ENCODE measurements around the gene RSAD2. TPM values are rescaled to one million over a fixed set of nuclear protein-coding genes. Genes with fewer than 3 reads are reported as not detected.
"Not testable (repeated sequence)": the region's sequence is repeated elsewhere in the genome, so short reads cannot be mapped to it uniquely, and the experiment has no call there.

RSAD2 gene
- total RNA-seq, 1 donor = 6.8 TPM

DNA sequence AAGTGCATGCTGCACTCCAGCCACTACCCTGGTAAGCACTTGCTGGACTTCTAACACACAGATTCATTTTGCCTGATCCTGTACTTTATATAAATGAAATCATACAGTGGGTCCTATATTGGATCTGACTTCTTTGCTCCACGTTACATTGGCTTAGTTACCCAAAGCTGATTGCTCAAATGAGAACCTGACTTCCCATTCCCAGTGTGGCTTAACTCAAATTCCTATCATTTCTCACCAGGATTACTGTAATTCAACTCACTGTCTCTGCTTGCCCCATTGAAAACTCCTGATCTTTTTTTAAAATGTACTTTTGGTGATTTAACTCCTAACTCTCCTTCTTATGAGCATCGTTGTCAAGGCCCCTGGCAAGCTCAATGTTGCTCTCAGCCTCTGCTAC is 1.4 kb downstream of the RSAD2 start:
- no peaks in the 10 kb centered on the region for H3K9me3 ChIP-seq (ENCODE audit: low read depth, low read length)
- H3K4me3 ChIP-seq (ENCODE audit: low read length) = peak overlapping the region; percentile 46
- no peaks in the 10 kb centered on the region for H3K27me3 ChIP-seq (ENCODE audit: insufficient read depth, low read length)
- peaks cover 49% of the 10 kb centered on the region for H3K4me1 ChIP-seq (ENCODE audit: insufficient read depth, low read length)

DNA sequence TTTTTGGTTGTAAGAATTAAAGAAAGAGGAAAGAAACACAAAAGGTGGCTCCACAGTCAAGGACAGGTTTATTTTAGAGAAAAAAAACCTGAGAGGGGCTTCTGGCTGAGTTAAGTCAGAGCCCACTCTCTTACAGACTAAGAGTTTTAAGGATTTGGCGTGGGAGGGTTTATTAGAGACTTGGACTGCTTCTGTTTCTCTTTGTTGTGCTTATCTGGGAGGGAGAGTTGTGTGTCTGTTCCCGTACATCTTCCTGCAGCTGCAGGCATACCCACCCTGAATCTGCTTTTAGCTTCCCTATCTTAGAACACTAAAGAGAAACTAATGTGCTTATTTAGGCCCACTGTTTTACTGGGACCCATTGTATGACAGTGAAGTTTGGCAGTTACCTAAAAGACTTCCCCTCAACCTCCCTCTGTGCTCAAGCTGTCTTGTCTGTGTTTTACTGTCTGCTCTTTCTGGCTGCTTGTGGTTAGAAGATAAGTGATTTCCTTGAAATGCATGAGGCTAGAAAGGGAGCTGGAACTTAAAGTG is 2.7 kb downstream of the RSAD2 start:
- peaks cover 49% of the 10 kb centered on the region for H3K4me1 ChIP-seq (ENCODE audit: insufficient read depth, low read length)
- H3K9me3 ChIP-seq (ENCODE audit: low read depth, low read length) = no peaks in the 10 kb centered on the region
- no peaks in the 10 kb centered on the region for H3K27me3 ChIP-seq (ENCODE audit: insufficient read depth, low read length)
- H3K4me3 ChIP-seq (ENCODE audit: low read length) = peak overlapping the region; percentile 14

DNA sequence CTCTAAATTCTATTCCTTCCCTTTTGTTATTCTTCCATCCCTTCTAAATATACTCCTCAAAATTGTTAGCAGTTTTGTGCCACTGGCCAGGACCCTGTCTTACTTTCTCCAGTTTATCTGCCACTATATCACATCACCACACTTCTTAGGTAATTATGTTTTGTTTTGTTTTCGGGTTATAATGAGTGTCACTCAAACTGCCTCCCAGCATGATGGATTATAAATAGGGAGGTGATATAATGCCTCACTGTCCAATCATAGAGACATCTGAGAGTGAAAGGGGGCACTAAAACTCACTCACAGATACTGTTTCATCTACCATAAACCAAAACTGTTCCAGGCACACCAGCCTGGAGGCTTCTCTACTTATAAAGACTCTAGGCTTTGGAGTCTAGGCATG is 3.5 kb downstream of the RSAD2 start:
- Histone ChIP-seq H3K27me3 (ENCODE audit: insufficient read depth, low read length) (no peaks in the 10 kb centered on the region), H3K4me1 (ENCODE audit: insufficient read depth, low read length) (peaks cover 46% of the 10 kb centered on the region), H3K4me3 (ENCODE audit: low read length) (no peak overlapping the region), H3K9me3 (ENCODE audit: low read depth, low read length) (no peaks in the 10 kb centered on the region)

DNA sequence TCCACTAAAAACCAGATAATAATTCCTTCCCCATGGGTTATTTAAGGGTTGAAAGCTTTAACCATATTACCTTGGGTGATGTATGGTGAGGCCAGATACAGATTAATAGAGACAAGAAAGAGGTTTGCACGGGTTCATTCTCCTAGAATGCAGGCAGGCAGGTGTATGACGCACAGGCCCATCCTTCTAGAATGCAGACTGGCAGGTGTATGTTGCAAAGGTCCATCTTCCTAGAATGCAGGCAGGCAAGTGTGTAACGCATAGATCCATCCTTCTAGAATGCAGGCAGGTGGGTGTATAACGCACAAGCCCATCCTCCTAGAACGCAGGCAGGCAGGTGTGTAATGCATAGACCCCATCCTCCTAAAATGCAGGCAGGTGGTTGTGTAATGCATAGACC is 3.9 kb downstream of the RSAD2 start:
- no peaks in the 10 kb centered on the region for H3K9me3 ChIP-seq (ENCODE audit: low read depth, low read length)
- H3K4me3 ChIP-seq (ENCODE audit: low read length) = no peak overlapping the region
- peaks cover 42% of the 10 kb centered on the region for H3K4me1 ChIP-seq (ENCODE audit: insufficient read depth, low read length)
- no peaks in the 10 kb centered on the region for H3K27me3 ChIP-seq (ENCODE audit: insufficient read depth, low read length)

DNA sequence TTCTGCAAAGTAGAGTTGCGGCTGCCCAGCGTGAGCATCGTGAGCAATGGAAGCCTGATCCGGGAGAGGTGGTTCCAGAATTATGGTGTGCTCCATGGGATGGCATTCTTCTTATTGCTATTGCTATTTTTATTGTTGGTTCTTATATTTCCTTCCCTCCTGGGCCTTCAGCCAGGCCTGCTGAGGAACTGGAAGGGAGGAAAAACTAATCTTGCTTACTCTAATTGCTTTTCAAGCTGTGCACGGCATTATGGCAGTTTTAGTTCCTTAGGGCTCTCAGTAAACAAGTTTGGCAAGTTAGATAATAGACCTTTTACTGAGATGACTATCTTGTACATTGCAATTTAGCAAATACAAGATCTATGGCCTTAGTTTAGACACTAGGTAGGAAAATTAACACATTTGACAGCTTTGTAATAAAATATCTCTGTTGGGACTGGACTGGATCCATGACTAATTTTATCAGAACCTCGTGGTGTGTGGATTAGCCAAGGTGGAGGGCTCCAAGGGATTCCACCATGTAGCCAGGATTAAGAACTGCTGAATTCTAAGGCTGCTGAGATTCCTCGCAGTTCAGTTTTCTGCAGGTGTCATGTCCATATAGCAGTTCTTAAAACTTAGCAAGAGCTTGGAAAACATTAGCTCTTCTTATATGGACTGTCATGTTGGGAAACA is 6.0 kb downstream of the RSAD2 start:
- Histone ChIP-seq H3K4me3 (ENCODE audit: low read length) (no peak overlapping the region), H3K9me3 (ENCODE audit: low read depth, low read length) (no peaks in the 10 kb centered on the region), H3K27me3 (ENCODE audit: insufficient read depth, low read length) (no peaks in the 10 kb centered on the region), H3K4me1 (ENCODE audit: insufficient read depth, low read length) (peaks cover 23% of the 10 kb centered on the region)

DNA sequence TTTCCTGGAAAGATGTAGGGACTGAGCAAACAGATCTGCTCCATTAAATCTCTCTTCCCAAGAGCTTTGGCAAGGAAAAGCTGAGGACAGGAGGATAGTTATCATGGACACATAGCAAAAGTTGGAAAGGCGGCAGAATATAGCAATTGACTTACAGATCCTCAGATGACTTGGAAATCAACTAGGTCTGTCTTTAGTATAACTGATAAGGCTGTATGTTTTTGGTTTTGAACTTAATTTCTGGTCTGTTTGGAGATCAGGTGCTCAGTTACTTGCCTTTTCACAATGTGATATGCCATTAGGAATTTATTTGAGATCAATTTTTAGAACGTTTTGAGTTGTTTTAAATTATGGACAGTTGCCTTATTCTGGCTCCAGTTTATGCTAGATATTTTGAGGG is 8.0 kb downstream of the RSAD2 start:
- no peaks in the 10 kb centered on the region for H3K9me3 ChIP-seq (ENCODE audit: low read depth, low read length)
- H3K4me1 ChIP-seq (ENCODE audit: insufficient read depth, low read length) = peaks cover 7% of the 10 kb centered on the region
- H3K27me3 ChIP-seq (ENCODE audit: insufficient read depth, low read length) = no peaks in the 10 kb centered on the region
- no peak overlapping the region for H3K4me3 ChIP-seq (ENCODE audit: low read length)

DNA sequence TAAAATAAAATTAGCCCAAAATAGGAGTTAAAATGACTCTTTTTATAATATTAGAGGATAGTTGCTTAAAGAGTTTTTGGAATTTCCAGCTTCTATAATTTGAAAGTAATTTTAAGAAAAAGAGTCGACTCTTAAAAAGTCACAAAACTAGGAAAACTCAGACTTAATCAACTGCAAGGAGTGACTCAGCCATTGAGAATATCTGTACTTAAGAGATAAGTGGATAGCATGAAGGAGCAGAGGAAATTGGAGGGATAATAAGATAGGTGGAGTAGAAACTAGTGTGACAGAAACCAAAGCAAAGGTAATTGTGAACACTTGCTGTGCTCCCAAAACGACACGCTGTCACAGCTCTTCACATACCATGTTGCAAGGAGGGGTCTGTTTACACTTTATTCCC is 8.4 kb downstream of the RSAD2 start:
- Histone ChIP-seq H3K4me1 (ENCODE audit: insufficient read depth, low read length) (peaks cover 7% of the 10 kb centered on the region), H3K9me3 (ENCODE audit: low read depth, low read length) (no peaks in the 10 kb centered on the region), H3K4me3 (ENCODE audit: low read length) (no peak overlapping the region), H3K27me3 (ENCODE audit: insufficient read depth, low read length) (no peaks in the 10 kb centered on the region)

DNA sequence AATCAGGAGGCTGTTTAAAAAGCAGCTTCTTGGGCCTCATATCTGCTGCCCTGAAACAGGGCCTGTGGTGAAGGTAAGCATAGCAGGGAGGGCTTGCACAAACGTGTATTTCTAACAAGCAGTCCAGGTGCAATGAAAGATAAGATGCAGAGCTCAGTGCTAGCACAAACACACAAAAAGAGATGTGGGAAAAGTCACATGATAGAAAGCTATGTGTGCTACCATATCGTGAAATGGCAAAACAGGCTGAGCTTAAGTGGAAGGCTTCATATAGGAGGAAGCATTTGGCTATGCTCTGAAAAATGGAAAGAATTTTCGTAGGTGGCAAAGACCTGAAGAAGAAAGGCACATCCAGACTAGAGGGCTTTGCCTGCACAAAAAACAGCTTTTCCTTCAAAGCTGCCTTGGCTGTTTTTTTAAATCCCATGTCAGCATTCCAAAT is 10.2 kb downstream of the RSAD2 start:
- H3K4me3 ChIP-seq (ENCODE audit: low read length) = no peak overlapping the region
- H3K27me3 ChIP-seq (ENCODE audit: insufficient read depth, low read length) = no peaks in the 10 kb centered on the region
- no peaks in the 10 kb centered on the region for H3K9me3 ChIP-seq (ENCODE audit: low read depth, low read length)
- H3K4me1 ChIP-seq (ENCODE audit: insufficient read depth, low read length) = no peaks in the 10 kb centered on the region

DNA sequence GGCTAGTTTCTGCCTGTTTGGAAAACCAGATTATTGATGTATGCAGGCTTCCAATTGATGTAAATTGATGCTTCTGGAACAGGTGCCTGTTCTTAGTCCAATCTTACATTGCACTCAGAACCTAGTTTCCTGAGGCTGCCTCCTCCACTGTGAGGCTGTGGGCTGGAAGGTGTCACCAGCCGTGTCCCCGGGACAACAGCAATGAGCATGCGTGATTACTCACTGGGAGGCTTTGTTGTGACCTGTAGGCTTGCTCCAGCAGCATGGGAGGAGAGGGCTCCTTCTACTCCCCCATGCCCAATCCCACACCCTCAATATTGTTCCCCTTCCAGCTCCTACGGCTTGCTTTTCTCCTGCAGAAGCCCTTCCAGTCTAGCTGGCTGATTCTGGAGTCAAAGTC is 11.1 kb downstream of the RSAD2 start:
- no peaks in the 10 kb centered on the region for H3K27me3 ChIP-seq (ENCODE audit: insufficient read depth, low read length)
- no peak overlapping the region for H3K4me3 ChIP-seq (ENCODE audit: low read length)
- H3K4me1 ChIP-seq (ENCODE audit: insufficient read depth, low read length) = no peaks in the 10 kb centered on the region
- H3K9me3 ChIP-seq (ENCODE audit: low read depth, low read length) = no peaks in the 10 kb centered on the region

DNA sequence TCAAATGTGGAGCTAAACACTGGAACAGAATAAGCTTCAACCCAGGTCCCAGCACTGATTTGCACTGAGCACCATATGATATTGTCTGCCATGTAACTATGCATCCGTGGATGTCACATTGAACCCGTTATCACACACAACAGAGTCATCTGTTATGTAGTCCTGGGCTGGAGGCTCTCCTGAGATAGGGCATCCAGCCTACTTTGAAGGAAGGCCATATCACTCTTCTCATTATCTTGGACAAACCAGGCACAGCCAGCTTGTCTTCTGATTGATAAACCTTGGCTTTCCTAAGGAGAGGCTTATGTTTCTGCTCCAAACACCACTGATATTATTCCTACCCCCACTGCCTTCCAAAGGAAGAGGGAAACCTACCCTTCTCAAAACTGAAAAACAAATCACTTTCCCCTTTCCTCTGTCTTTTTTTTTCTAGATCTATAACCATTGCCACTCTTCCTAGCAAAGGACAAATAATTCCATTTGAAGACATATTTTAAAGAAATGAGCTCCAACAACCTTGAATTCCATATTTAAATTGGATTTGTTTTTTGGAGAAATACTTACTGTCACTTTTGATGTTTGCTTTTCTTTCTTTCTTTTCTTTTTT is 16.4 kb downstream of the RSAD2 start:
- no peaks in the 10 kb centered on the region for H3K4me1 ChIP-seq (ENCODE audit: insufficient read depth, low read length)
- no peak overlapping the region for H3K4me3 ChIP-seq (ENCODE audit: low read length)
- no peaks in the 10 kb centered on the region for H3K27me3 ChIP-seq (ENCODE audit: insufficient read depth, low read length)
- no peaks in the 10 kb centered on the region for H3K9me3 ChIP-seq (ENCODE audit: low read depth, low read length)

DNA sequence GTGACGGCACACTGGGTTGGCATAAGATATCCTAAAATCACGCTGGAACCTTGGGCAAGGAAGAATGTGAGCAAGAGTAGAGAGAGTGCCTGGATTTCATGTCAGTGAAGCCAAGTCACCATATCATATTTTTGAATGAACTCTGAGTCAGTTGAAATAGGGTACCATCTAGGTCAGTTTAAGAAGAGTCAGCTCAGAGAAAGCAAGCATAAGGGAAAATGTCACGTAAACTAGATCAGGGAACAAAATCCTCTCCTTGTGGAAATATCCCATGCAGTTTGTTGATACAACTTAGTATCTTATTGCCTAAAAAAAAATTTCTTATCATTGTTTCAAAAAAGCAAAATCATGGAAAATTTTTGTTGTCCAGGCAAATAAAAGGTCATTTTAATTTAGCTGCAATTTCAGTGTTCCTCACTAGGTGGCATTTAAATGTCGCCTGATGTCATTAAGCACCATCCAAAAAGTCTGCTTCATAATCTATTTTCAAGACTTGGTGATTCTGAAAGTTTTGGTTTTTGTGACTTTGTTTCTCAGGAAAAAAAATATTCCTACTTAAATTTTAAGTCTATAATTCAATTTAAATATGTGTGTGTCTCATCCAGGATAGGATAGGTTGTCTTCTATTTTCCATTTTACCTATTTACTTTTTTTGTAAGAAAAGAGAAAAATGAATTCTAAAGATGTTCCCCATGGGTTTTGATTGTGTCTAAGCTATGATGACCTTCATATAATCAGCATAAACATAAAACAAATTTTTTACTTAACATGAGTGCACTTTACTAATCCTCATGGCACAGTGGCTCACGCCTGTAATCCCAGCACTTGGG is 19.6 kb downstream of the RSAD2 start:
- Histone ChIP-seq H3K27me3 (ENCODE audit: insufficient read depth, low read length) (no peaks in the 10 kb centered on the region), H3K4me1 (ENCODE audit: insufficient read depth, low read length) (no peaks in the 10 kb centered on the region), H3K4me3 (ENCODE audit: low read length) (no peak overlapping the region), H3K9me3 (ENCODE audit: low read depth, low read length) (no peaks in the 10 kb centered on the region)

DNA sequence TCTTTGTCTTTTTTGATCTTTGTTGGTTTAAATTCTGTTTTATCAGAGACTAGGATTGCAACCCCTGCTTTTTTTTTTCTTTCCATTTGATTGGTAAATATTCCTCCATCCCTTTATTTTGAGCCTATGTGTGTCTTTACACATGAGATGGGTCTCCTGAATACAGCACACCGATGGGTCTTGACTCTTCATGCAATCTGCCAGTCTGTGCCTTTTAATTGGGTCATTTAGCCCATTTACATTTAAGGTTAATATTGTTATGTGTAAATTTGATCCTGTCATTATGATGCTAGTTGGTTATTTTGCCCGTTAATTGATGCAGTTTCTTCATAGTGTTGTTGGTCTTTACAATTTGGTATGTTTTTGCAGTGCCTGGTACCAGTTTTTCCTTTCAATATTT is 25.0 kb downstream of the RSAD2 start:
- H3K4me1 ChIP-seq (ENCODE audit: insufficient read depth, low read length); H3K9me3 ChIP-seq (ENCODE audit: low read depth, low read length); H3K27me3 ChIP-seq (ENCODE audit: insufficient read depth, low read length); H3K4me3 ChIP-seq (ENCODE audit: low read length): not testable (repeated sequence)

DNA sequence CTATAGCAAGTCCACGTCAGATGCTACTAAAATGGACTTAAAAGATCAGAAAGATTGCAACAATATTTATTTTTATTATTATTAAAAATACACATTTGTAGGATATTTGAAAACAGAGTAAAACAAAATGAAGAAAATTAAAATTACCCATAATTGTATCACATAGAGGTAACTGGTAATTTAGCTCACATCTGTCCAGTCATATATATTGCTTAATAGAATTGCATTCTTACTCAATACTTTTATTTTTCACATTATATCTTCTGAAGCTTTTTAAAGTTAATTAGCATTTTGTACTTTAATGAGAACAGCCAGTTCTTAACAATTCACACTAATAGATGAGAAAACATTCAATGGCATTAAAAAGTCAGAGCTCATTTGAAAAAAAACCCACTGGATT is 28.1 kb downstream of the RSAD2 start:
- Histone ChIP-seq H3K27me3 (ENCODE audit: insufficient read depth, low read length) (no peaks in the 10 kb centered on the region), H3K9me3 (ENCODE audit: low read depth, low read length) (no peaks in the 10 kb centered on the region), H3K4me1 (ENCODE audit: insufficient read depth, low read length) (peaks cover 28% of the 10 kb centered on the region), H3K4me3 (ENCODE audit: low read length) (no peak overlapping the region)

DNA sequence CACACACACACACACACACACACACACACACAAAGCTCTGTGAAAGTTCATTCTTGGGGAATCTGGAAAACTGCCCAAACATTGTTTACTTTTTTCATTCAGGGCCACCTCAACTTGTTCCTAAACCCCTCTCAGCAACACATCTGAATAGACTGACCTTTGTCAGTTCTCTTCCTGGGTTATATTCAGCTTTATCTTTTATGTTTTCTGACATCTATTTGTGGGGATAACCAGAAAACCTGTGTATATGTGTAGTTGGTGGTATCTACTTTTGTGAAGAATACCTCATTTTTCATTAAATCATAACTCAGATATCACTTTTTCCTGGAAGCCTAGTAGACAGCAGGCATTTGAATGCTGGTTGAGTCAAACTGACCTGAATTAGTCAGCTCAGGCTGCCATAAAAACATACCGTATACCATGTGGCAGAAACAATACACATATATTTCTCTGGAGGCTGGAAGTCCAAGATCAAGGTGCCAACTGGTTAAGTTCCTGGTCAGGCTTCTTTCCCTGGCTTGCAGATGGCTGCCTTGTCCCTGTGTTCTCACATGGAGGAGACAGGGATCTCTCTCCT is 28.7 kb downstream of the RSAD2 start:
- Histone ChIP-seq H3K27me3 (ENCODE audit: insufficient read depth, low read length) (no peaks in the 10 kb centered on the region), H3K4me3 (ENCODE audit: low read length) (no peak overlapping the region), H3K9me3 (ENCODE audit: low read depth, low read length) (no peaks in the 10 kb centered on the region), H3K4me1 (ENCODE audit: insufficient read depth, low read length) (peaks cover 34% of the 10 kb centered on the region)

DNA sequence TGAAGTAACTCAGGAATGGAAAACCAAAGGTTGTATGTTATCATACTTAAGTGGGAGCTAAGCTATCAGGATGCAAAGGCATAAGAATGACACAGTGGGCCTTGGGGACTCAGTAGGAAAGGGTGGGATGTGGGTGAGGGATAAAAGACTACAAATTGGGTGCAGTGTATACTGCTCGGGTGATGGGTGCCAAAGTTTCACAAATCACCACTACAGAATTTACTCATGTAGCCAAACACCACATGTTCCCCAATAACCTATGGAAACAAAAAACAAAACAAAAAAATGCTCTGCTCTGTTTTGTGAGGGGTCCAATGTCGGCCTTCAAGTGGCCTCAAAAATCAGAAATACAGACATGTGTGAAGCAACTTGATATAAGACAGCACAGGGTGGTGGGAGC is 30.7 kb downstream of the RSAD2 start:
- Histone ChIP-seq H3K4me3 (ENCODE audit: low read length) (no peak overlapping the region), H3K27me3 (ENCODE audit: insufficient read depth, low read length) (no peaks in the 10 kb centered on the region)

More for the DNA sequence above, 30.7 kb downstream of the RSAD2 start:
- H3K4me1 ChIP-seq (ENCODE audit: insufficient read depth, low read length) = peaks cover 47% of the 10 kb centered on the region
- H3K9me3 ChIP-seq (ENCODE audit: low read depth, low read length) = no peaks in the 10 kb centered on the region
